ENCODE data around the gene STK32B.

DNA sequence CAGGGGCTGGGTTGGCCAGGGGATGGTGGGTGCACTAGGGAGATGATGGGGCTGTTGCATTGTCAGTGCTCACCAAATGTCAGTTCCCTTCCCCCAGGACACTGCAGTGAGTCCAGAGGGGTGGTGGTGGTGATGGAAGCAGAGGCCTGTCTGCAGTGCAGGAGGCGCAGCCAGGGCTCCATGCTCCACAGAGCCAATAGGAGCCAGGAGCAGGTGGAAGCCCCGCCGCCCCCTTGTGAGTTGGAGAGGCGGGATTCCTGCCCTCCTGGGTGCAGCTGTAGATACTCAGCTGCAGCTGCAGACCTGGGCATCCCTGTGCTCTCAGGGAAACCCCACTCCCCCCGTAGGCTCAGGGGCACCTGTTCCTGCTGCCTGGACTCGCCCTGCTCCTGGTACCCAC is 372.4 kb downstream of the STK32B start:
- TF ChIP-seq, protein P1, sequence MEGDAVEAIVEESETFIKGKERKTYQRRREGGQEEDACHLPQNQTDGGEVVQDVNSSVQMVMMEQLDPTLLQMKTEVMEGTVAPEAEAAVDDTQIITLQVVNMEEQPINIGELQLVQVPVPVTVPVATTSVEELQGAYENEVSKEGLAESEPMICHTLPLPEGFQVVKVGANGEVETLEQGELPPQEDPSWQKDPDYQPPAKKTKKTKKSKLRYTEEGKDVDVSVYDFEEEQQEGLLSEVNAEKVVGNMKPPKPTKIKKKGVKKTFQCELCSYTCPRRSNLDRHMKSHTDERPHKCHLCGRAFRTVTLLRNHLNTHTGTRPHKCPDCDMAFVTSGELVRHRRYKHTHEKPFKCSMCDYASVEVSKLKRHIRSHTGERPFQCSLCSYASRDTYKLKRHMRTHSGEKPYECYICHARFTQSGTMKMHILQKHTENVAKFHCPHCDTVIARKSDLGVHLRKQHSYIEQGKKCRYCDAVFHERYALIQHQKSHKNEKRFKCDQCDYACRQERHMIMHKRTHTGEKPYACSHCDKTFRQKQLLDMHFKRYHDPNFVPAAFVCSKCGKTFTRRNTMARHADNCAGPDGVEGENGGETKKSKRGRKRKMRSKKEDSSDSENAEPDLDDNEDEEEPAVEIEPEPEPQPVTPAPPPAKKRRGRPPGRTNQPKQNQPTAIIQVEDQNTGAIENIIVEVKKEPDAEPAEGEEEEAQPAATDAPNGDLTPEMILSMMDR (IDR thresholded peaks at IDR 0.05), result no peak
- no peak for TF ChIP-seq POLR2A (IDR thresholded peaks at IDR 0.05)
